ENCODE data around the gene CACNB4.

- TF ChIP-seq CTCF (IDR thresholded peaks at IDR 0.05) (no peak), POLR2A (IDR thresholded peaks at IDR 0.05) (no peak), EP300 (IDR thresholded peaks at IDR 0.05) (no peak), POLR2AphosphoS5 (IDR thresholded peaks at IDR 0.05) (no peak)
These were observed 111.4 kb downstream of the CACNB4 start for GRCh38 chr2:151987484-151987883.

All from sigmoid colon (tissue), 4 donors.